NCI-H2227 (cell line): Measurements from ENCODE around the gene SLAIN1.
"Not testable (repeated sequence)": the region's sequence is repeated elsewhere in the genome, so short reads cannot be mapped to it uniquely, and the experiment has no call there.

Experiments used
- DNase-seq: peaks from one replicate; lab custom pipeline; 2025; ENCODE audit not compliant: unreplicated experiment; lab: John Stamatoyannopoulos, UW

The SLAIN1 gene

GRCh38 chr13:77697217-77698103, at the start of gene SLAIN1:
Gene SLAIN1 (plus strand): TSS chr13:77697687. CDS start chr13:77697914, 227 bp downstream.
- peak; percentile 91 for DNase-seq

DNA sequence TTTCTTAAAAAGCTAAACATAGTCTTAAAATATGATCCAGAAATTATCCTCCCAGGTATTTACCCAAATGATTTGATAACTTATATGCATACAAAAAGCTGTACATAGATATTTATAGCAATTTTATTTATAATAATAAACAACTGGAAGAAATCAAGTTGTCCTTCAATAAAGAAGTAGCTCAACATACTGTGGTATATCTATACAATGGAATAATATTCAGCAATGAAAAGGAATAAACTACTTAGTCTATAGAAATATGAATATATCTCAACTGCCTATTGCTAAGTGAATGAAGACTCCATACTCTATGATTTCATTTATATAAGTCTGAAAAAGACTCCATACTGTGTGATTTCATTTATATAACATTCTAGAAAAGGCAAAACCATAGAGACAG, 47.1 kb upstream of the SLAIN1 start:
- DNase-seq = no peak

- no peak for DNase-seq
These were observed 44.2 kb upstream of the SLAIN1 start for GRCh38 chr13:77653301-77653700.

DNA sequence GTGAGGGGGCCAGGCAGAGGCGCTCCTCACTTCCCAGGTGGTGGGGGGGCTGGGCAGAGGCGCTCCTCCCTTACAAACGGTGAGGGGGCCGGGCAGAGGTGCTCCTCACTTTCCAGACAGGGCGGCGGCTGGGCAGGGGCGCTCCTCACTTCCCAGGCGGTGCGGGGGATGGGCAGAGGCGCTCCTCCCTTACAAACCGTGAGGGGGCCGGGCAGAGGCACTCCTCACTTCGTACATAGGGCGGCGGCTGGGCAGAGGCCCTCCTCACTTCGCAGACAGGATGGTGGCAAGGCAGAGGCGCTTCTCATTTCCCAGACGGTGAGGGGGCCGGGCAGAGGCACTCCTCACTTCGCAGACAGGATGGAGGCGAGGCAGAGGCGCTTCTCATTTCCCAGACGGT, 37.5 kb upstream of the SLAIN1 start:
- DNase-seq = not testable (repeated sequence)

DNA sequence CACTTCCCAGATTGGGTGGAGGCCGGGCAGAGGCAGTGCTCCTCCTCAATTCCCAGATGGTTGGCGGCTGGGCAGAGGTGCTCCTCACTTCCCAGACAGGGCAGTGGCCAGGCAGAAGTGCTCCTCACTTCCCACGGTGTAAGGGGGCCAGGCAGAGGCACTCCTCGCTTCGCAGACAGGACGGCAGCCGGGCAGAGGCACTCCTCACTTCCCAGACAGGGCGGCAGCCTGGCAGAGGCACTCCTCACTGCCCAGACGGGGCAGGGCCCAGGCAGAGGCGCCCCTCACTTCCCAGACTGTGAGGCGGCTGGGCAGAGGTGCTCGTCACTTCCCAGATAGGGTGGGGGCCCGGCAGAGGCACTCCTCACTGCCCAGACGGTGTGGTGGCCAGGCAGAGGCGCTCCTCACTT, 36.6 kb upstream of the SLAIN1 start:
- DNase-seq = no peak

DNA sequence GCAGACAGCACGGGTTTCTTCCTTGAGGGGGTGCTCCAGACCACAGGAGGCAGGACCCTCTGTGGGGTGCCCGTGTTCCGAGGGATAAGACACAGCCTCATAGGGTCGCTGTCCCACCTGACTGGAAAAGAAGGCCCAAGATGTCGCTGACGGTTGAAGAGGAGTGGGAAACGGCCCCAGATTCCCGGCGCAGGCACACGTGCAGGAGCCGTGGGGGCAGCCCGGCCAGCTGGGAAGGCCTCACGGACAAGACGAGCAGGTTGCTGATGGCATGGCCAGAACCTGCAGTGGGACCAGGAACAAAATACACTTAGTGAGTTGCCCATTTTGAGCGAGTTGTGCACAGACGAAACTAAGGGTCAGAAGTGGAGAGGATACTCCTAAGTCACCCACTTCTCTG, 35.2 kb upstream of the SLAIN1 start:
- not testable (repeated sequence) for DNase-seq

DNA sequence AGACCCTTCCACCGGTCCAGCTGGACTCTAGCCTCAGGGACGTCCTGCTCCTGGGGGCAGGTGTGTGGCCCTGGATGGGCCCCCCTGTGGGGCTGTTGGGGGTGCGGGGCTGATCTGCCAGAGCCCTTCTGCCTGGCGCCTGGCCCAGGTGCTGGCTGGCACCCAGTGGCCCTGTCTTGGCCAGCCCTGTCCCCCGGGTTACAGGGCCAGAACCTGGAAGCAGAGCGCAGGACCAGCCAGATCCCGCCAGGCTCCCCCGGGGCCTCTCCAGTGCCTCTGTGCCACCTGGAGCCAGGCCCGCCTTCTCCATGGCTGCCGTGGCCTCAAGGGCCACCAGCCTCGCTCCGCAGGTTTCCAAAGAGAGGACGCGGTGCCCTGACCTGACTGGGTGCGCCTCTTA, 34.7 kb upstream of the SLAIN1 start:
- DNase-seq = not testable (repeated sequence)

- DNase-seq = no peak
These were observed 22.6 kb upstream of the SLAIN1 start for GRCh38 chr13:77674852-77675251.

- DNase-seq = no peak
These were observed 18.7 kb upstream of the SLAIN1 start for GRCh38 chr13:77678691-77679235.

DNA sequence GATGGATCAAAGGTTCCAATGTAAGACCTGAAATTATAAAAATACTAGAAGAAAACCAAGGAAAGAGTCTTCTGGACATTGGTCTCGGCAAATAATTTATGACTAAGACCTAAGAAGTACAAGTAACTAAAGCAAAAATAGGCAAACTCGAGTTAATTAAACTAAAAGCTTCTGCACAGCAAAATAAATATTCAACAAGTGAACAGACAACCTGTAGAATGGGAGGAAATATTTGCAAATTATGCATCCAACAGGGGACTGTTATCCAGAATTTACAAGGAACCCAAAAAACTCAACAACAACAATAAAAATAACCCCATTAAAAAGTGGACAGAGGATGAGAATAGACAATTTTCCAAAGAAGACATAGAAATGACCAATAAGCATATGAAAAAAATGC, 9.7 kb upstream of the SLAIN1 start:
- DNase-seq = no peak

GRCh38 chr13:77691871-77692270, 5.6 kb upstream of the SLAIN1 start:
- no peak for DNase-seq

DNA sequence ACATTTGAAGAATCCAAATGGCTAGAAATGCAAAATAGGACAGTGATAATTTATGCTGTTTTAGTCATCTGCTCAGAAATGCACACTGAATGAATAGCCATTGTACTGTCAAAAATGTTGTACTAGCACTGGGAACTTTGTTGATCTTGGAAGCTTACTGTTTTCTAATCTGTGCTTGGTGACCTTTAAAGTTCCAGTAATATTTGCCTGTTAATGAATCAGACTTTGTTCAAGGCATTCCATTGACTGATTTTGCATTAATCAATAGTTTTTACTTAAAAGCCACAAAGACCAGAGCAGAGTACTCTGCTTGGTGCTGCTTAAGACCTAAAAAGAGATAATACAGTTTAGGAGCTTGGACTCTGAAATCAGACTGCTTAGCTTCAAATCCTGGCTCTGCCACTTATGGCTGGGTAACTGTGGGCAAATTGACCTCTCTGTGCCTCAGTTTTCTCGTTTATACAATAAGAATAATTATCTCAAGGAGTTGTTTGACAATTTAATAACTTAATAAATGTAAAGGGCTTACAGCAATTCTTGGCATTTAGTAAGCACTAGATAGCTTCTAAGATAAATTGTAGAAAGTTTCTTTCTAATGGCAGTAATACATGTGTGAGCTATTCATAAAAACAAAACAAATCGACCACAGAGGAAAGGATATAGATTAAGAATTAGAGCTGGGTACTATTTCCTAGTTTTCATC, 4.6 kb upstream of the SLAIN1 start:
- DNase-seq = no peak

- no peak for DNase-seq
These were observed 4.0 kb upstream of the SLAIN1 start for GRCh38 chr13:77693449-77693940.

DNA sequence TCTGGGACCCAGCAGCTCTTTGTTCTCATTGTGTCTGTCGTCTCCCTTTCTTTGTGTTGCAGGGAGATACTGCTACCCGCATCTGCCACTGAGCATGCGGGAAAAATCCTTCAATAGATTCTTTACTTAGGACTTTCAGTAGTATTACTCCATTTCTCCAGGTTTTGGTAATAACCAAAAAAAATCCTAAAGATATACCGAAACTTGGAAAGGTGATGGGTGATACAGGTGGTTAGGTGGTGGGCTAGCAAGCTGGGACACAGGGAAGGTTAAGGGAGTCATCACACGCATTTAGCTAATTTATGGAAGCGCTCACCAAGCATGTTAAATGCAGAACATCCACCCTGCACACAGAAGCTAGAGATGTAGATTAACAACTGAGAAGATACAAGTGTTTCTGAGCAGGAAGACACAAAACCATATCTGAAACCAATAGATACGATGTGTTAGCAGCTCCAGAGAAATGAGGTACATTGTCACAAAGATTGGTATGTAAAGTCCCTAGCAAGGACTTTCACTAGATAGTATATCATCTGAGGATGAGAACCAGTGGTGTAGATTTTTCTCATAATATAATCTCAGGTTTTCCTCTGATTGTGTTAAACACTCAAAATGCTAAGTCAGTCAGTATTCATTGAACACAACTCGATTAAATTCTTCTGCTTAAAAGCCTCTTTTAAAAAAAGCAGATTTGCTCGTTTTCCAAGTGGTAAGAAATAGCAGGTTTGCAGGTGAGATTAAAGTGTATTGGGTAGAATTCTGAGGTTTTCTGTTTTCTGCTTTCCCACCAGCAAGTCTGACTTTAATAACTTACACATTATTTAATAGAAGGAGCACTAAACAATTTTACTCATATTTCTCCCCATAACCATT, 1.2 kb upstream of the SLAIN1 start:
- peak; percentile 60 for DNase-seq

GRCh38 chr13:77696879-77697216, 639 bp upstream of the SLAIN1 start:
- no peak for DNase-seq

GRCh38 chr13:77698201-77699058, 943 bp downstream of the SLAIN1 start:
- DNase-seq = peak; percentile 54

- no peak for DNase-seq
These were observed 1.7 kb downstream of the SLAIN1 start for GRCh38 chr13:77699059-77699680.

- DNase-seq = no peak
These were observed 3.8 kb downstream of the SLAIN1 start for GRCh38 chr13:77701305-77701704.

DNA sequence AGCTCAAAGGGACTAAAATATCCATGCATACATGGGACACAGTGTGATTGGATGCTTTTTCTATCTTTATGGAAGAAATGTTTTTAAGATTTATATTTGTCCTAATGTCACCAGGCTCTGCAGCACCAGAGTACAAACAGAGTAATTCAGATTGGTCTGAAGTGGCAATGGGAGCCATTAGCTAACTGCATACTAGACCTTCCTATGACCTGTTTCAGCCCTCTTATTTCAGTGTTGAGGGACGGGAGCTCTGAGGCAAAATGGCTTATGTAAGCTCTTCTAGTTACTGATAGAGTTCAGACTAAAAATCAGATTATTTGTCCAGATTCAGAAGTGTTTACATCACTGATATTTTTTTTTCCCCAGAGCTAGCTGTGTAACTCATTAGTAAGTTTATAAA, 4.9 kb downstream of the SLAIN1 start:
- DNase-seq = no peak

- no peak for DNase-seq
These were observed 5.9 kb downstream of the SLAIN1 start for GRCh38 chr13:77703408-77703807.
